DOHH2 (cell line): Measurements from ENCODE around the gene PSMD8.

Experiments
- H3F3A ChIP-seq: fragments of 200-600 bp; sonication (generic), shearing (Covaris generic); 2 replicates; pipeline ENCODE4 v1.6.0; 2016; ENCODE audit warnings: antibody characterized with exemption, mild to moderate bottlenecking; ENCODE audit not compliant: control insufficient read depth, insufficient read depth
- H3K27ac ChIP-seq: fragments of 200-600 bp; sonication (generic); 2 replicates; pipeline ENCODE4 v1.5.1; 2014; ENCODE audit warnings: low read depth, mild to moderate bottlenecking, low read length, moderate library complexity
- H3K27me3 ChIP-seq: fragments of 200-600 bp; sonication (generic); 2 replicates; pipeline ENCODE4 v1.6.1; 2014; ENCODE audit warnings: mild to moderate bottlenecking, low read length, mixed read lengths; ENCODE audit not compliant: control insufficient read depth
- H3K36me3 ChIP-seq: fragments of 200-600 bp; sonication (generic); 2 replicates; pipeline ENCODE4 v1.6.1; 2014; ENCODE audit warnings: mild to moderate bottlenecking, low read length, moderate library complexity, mixed read lengths; ENCODE audit not compliant: control insufficient read depth
- H3K4me1 ChIP-seq: fragments of 200-600 bp; sonication (generic); 2 replicates; pipeline ENCODE4 v1.6.1; 2014; ENCODE audit warnings: mild to moderate bottlenecking, low read length, mixed read lengths; ENCODE audit not compliant: control insufficient read depth
- H3K4me2 ChIP-seq: fragments of 200-600 bp; sonication (generic); 2 replicates; pipeline ENCODE4 v1.6.0; 2014; ENCODE audit warnings: mild to moderate bottlenecking, low read length, moderate library complexity
- H3K4me3 ChIP-seq: fragments of 200-600 bp; sonication (generic); 2 replicates; pipeline ENCODE4 v1.5.1; 2014; ENCODE audit warnings: mild to moderate bottlenecking, low read length, mixed read lengths
- H3K79me2 ChIP-seq: fragments of 200-600 bp; sonication (generic); 2 replicates; pipeline ENCODE4 v1.6.1; 2014; ENCODE audit warnings: mild to moderate bottlenecking, low read length, mixed read lengths; ENCODE audit not compliant: control insufficient read depth
- H3K9me2 ChIP-seq: fragments of 200-600 bp; sonication (generic); replicated peaks from 2 replicates; pipeline ENCODE4 v1.6.1; 2014; ENCODE audit warnings: mild to moderate bottlenecking, low read length, mixed read lengths; ENCODE audit not compliant: control insufficient read depth
- H3K9me3 ChIP-seq: fragments of 200-600 bp; sonication (generic); 2 replicates; pipeline ENCODE4 v1.6.1; 2014; ENCODE audit warnings: antibody characterized with exemption, low read length, mixed read lengths; ENCODE audit not compliant: control insufficient read depth, insufficient read depth
- H4K20me1 ChIP-seq: fragments of 200-600 bp; sonication (generic); 2 replicates; pipeline ENCODE4 v1.6.0; 2014; ENCODE audit warnings: low read depth, mild to moderate bottlenecking, antibody characterized with exemption, low read length, moderate library complexity; ENCODE audit not compliant: control insufficient read depth, insufficient read depth
- CTCF ChIP-seq: fragments of 200-600 bp; sonication (generic); IDR thresholded peaks from one replicate; pipeline ENCODE4 v1.5.1; 2014; ENCODE audit warnings: antibody characterized with exemption, mild to moderate bottlenecking, low read depth, low read length; ENCODE audit not compliant: poor library complexity, severe bottlenecking
- EZH2phosphoT487 ChIP-seq: fragments of 200-600 bp; sonication (generic); IDR thresholded peaks from 2 replicates; pipeline ENCODE4 v1.6.1; 2017; ENCODE audit warnings: borderline replicate concordance, mild to moderate bottlenecking, antibody characterized with exemption, low read length, moderate library complexity, mixed read lengths

Gene PSMD8

GRCh38 chr19:38392707-38393308, 18.4 kb downstream of the PSMD8 start:
- Histone ChIP-seq H3K27ac (no peak overlapping the region), H3K9me3 (no peaks in the 10 kb centered on the region), H3K4me3 (no peak overlapping the region), H3K4me1 (peaks cover 12% of the 10 kb centered on the region), H3F3A (no peaks in the 10 kb centered on the region), H4K20me1 (0 out of 2 replicates have a peak, but pooled peaks cover 4% of the 10 kb centered on the region), H3K79me2 (no peaks in the 10 kb centered on the region), H3K36me3 (no peaks in the 10 kb centered on the region), H3K27me3 (peaks cover 70% of the 10 kb centered on the region), H3K9me2 (no peaks in the 10 kb centered on the region), H3K4me2 (no peak overlapping the region)
- no peak for TF ChIP-seq CTCF
- no peak for TF ChIP-seq EZH2phosphoT487

GRCh38 chr19:38394488-38394887, 20.1 kb downstream of the PSMD8 start:
- TF ChIP-seq CTCF = no peak
- TF ChIP-seq EZH2phosphoT487 = no peak
- H3K9me2 ChIP-seq = no peaks in the 10 kb centered on the region
- H3K4me1 ChIP-seq = no peaks in the 10 kb centered on the region; the same call in 1 of the 2 replicates
- H3F3A ChIP-seq = no peaks in the 10 kb centered on the region
- no peak overlapping the region for H3K27ac ChIP-seq
- H3K4me2 ChIP-seq = peak overlapping the region; percentile 27; the same call in 1 of the 2 replicates
- no peaks in the 10 kb centered on the region for H3K9me3 ChIP-seq
- H4K20me1 ChIP-seq = no peaks in the 10 kb centered on the region
- peaks cover 56% of the 10 kb centered on the region for H3K27me3 ChIP-seq
- H3K79me2 ChIP-seq = no peaks in the 10 kb centered on the region
- no peaks in the 10 kb centered on the region for H3K36me3 ChIP-seq
- no peak overlapping the region for H3K4me3 ChIP-seq

- Histone ChIP-seq H3K4me3 (no peak overlapping the region), H3F3A (no peaks in the 10 kb centered on the region), H3K36me3 (no peaks in the 10 kb centered on the region), H3K4me1 (no peaks in the 10 kb centered on the region; the same call in 1 of the 2 replicates), H4K20me1 (no peaks in the 10 kb centered on the region), H3K9me3 (no peaks in the 10 kb centered on the region), H3K27ac (no peak overlapping the region), H3K79me2 (no peaks in the 10 kb centered on the region), H3K4me2 (peak overlapping the region; percentile 18; the same call in 1 of the 2 replicates), H3K27me3 (peaks cover 47% of the 10 kb centered on the region), H3K9me2 (no peaks in the 10 kb centered on the region)
- TF ChIP-seq EZH2phosphoT487 = no peak
- no peak for TF ChIP-seq CTCF
Measured at GRCh38 chr19:38395381-38396114, 21.2 kb downstream of the PSMD8 start.
